Bone marrow (tissue), 2 donors: Measurements from ENCODE around the gene CDC45.

Experiments used
- DNase-seq, 2 donors: peaks; one replicate each; lab custom pipeline; 2025; lab: John Stamatoyannopoulos, UW

Gene CDC45

DNA sequence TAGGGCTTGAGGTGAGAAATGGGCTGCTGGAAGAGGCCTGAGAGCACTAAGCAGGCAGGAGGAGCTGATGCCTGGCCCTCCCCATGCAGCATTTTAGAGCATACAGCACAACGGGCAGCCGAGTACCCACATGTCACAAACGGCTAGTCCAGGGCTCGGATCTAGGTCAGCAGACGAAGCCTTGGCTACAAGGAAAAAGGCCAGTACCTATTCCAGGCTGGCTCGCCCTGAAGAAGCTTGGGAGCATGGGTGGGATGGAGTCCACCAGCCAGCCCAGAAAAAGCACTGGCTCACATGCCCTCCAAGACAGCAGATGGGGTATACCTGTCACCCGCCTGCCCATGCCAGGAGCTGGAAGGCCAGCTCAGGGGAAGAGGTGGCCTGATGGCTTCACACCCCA, 10.3 kb upstream of the CDC45 start:
- no peak for DNase-seq

DNA sequence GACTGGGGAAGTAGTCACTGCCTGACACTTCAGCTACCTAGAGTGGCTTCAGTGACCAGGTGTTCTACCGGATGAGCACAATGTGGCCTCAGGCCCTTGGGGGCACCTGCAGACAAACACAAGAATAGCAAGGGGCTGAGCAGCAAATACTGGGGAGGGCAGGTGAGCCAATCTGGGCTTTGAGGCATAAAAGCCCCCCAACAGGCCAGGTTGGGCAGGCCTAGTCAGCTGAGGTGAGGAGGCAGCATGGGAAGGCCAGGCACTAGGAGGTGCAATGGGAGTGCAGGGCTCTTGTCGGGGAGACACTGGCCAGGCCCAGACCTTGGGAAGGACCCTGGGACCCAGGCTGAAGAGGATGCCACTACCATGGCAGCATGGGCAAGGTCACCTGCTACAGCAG, 9.7 kb upstream of the CDC45 start:
- no peak for DNase-seq

DNA sequence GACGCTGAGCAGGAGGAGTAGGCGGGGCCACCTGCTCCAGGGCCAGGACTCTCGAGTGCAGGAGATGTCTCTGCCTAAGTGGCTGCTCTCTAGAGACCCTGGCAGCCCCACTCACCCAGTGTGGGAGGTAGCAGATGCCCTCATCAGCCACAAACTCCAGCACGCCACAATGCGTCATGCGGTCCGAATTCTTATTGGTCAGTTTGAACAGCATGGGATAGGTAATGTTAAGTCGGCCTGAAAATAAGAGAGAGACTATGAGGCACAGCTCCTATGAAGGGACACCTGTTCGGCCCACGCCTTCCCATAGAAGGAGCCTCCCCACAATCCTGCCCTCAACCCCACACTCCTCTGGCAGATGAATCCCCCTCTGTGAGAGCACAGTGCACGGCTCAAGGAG, 8.1 kb upstream of the CDC45 start:
- no peak for DNase-seq

DNA sequence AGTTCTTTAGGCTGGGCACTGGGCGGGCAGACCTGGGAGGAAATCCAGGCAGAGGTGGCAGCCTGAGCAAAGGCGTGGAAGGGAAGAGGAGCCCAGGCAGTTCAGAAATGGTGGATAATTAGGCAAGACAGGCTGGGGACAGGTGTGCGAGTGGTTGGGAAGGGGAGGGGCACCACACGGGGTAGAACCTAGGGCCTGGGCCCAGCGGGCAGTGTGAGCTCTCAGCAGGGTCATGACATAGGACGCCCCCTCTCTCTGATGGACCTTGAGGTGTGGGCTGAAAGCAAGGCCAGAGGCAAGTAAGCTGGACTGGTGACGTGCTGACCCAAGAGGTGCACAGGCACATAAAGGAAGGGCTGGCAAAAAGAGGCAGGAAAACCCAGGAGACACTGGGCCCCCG, 7.5 kb upstream of the CDC45 start:
- DNase-seq = no peak

DNA sequence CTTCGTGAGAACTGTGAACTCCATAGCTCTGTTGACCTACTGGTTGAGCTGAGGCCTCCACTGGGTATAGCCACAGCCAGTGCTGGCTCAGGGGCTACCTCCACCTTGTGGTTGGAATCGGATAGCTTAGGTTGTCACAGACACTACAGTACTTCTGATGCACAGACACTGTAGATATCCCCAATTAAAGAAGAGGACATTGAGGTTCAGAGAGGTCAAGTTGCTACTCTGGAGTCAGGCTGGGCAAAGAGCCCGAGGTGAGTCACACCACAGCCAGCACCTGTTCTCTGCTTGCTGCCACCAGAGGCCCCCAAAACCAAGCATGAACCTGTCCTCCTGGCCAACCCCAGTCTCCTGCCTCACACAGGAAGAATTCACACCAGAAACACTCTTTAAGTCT, 6.1 kb upstream of the CDC45 start:
- no peak for DNase-seq

DNA sequence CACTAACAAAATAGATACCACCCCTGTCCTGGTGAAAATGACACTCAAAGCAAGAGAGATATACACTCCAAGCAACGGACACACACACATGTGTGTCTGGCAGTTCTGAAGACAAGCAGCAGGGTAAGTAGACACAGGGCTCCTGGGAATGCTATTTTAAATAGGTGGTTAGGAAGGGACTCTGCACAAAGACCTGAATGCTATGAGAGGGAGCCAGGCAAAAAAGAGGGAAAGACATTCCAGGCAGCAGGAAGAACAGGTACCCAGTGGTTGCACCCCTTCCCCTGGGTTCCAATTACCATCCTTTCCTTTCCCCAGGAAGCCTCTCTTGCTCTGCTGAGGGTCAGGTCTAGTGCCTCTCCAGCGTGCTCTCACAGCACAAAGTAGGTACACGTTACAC, 3.7 kb upstream of the CDC45 start:
- no peak for DNase-seq

DNA sequence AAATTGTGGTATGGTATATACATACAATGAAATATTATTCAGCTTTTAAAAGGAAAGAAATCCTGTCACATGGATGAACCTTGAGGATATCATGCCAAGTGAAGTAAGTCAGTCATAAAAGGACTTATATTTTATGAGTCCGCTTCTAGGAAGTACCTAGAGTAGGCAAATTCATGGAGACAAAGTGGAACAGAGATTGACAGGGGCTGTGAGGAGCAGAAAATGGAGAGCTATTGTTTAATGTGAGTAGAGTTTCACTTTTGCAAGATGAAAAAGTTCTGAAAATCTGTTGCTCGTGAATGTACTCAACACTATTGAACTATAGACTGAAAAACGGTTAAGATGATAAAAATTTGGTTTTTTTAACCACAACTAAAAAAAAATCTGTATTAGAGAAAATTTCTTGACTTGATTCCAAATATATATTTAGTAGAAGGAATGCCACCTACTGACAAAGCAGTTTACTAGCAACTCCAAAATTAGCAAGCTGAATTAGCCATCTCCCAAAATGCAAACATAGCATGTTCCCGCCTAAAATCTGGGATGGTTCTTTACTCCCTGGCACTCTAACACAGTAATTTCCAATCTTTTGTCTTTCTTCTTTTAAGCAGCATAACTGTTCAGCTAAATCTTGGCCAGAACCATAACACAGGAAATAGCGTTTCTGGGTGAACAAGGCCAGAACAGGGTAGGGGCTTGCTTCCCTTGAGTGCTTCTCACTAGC, 2.2 kb upstream of the CDC45 start:
- DNase-seq = peak in 1 of 2 donors; percentile 7

DNA sequence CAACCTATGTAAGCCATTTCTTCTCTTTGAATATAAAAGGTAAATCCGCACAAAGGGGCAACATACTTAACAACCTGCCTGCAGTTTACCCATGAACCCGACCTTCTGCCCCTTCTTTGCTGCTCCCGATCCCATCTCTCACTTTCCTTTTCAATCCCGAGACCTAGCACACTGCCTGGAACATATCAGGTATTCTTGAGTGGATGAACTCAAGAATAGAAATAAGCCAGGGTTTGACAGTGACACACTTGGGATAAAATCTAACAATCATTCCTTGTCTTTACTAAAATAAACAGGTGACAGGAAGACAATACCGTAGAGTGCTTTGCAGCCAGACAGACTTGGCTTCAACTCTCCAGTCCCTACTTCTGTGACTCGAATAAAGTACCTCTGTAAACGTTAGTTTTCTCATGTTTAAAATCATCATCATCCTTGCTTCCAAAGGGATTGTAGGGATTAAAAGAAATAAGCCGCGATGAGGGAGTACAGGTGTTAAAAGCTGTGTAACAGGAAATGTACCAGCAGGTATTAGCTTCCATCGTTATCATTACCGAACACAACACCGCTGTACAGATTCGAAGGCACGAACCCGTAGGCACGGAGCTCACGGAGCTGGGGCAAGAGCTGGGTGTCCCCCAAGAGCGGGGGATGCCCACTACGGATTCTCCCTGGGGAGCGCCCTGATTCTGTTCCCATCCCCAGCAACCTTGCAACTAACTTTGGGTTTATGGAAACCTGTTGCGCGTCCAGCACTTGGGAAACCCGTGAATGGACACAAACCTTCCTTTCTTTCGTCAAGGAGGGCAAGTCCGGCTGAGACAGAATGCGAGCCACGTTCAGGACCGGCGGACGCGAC, 1.4 kb upstream of the CDC45 start:
- DNase-seq = no peak

DNA sequence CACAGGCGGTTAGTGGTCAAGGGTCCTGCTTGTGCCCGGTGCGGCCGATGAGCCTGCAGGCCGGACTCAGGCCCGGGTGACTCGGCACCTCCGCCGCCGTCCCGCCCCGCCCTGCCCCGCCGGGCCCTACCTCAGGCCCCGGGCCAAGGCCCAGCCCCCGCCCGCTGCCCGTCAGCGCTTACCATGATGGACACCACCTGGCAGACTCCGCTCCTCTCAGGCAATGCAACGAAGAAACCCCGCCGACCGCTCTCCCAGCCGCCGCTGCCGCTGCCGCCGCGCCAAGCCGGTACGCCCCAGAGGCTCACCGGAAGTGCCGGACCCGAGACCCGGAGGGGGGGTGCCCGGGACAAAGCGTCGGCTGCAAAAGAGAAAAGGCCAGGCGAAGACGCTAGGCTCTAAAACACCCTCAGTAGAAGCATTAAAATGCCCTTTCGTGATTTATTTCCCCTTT, 792 bp upstream of the CDC45 start, which contains the start of gene UFD1:
UFD1 (minus strand) TSS at position 293 of the 454 bp plus-strand sequence; CDS start at position 185, 108 bp downstream.
- DNase-seq = peak in 1 of 2 donors; percentile 85

DNA sequence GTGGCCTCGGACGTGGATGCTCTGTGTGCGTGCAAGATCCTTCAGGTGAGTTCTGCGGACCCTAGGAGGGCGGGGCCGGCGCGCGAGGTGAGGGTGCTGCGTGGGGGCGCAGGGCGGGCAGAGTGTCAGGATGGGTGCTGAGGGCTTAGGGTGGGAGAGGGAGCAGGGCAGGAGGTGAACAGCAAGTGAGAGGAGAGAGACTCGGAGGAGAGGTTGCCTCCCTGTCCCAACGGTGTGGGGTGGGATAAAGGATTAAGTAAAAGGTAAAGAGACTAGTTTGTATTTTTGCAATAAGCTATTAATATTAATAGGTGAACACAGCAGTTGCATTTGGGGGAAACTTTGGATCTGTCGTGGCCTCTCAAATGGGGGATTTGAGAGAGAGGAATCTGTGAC, 451 bp downstream of the CDC45 start:
- DNase-seq = no peak

DNA sequence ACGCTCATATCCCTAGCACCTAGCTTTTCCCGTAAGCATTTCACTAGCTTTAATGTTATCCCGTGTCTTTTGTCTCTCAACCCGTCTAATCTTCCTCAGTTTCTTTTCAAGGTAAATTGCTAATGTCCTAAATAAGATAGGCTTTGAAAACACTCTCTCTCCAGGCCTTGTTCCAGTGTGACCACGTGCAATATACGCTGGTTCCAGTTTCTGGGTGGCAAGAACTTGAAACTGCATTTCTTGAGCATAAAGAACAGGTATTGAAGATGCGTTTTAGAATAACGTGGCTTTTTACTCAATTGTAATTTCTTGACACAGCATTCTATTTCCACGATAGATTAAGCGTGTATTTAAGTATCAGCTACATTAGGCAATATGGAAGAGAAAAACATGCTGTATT, 1.1 kb downstream of the CDC45 start:
- DNase-seq = no peak

DNA sequence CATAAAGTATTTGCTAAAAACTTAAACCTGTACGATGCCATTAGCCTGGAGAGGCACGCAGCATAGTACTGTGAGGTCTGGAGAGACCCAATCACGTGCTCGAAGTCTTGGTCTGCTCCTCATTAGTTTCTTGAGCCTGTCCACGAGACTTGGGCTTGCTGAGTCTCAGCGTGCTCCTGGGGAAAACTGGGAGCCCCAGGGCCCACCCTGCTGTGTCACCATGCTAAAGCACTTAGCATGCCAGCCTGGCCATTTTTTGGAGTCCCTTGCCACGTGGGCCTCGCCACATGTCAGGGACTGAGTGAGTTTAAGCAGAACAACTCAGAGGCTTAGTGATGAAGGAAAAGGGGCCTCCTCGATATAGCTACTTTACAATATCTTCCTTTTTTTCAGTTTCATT, 2.6 kb downstream of the CDC45 start:
- DNase-seq = no peak

DNA sequence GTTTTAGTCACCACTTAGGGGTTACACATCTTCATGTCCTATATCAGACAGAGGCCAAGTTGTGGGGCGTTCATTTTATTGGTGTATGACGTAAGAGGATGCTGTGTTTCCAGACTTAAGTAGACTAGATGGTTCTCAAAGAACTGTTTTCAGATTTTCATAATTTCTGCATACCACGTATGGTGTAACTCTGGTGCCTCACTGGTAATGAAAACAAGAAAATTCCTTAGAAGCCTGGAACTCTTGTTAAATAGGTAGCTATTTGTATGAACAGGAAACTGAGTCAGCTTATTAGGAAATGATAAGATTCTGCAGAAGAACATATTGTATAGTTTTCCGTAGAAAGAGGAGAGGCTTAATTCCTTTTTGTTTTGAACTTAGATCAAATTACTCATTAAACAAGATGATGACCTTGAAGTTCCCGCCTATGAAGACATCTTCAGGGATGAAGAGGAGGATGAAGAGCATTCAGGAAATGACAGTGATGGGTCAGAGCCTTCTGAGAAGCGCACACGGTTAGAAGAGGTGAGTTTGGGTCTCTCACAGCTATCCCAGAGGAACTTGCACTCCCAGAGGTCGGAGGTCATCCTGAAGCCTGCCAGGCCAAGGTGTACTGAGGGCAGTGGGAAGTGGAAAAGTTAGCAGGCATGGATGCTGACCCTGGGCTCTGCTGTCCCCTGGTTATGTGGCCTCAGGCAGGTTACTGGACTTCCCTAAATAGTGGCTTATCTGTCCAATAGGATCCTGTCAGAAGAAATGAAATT, 3.9 kb downstream of the CDC45 start:
- no peak for DNase-seq

DNA sequence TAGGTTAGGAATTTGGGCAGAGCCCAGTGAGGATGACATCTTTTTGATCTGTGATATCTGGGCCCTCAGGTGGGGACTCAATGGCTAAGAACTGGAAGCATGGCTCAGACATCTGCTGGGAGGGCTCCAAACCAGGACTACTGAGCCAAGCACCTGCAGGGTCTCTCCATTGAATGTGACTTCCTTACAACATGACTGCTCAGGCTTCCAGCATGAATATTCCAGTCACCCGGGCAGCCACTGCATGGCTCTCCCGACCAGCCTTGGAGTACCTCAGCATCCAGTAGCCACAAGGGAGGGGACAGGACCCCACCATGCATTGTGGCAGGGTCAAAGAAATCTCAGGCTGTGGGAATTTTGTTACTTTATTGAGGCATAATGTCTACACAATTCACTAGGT, 8.6 kb downstream of the CDC45 start:
- DNase-seq = no peak

DNA sequence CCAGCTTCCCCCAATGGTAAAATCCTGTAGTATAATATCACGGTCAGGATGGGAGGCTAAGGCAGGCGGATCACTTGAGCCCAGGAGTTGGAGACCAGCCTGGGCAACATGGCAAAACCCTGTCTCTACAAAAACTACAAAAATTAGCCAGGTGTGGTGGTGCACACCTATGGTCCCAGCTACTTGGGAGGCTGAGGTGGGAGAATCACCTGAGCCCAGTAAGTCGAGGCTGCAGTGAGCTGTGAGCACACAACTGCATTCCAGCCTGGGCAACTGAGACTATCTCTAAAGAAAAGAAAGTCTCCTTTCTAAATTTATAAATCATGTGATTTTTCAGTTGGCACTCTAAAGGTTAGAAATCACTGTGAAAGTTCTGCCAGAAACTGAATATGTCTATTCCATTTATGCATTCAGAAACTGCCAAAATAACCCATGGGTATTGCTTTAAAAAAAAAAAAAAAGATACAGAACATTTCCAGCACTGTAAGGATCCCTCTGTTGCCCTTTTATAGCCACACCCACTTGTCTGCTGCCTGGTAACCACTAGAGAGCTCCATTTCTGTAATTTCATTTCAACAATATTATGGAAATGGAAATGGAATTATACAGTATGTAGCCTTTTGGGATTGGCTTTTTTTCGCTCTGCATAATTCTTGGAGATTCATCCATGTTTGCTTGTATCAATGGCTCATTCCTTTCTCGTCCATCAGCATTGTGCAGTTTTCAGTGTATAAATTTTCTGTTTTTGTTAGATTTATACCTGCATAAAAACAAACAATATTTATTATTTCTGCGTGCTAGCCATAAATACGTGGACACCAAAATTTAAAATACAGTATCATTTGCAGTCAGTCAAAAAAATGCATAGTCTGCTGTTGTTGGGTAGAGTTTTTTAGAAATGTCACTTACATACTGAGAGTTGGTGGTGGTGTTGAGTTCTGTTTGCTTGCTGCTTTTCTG, 9.4 kb downstream of the CDC45 start:
- no peak for DNase-seq

DNA sequence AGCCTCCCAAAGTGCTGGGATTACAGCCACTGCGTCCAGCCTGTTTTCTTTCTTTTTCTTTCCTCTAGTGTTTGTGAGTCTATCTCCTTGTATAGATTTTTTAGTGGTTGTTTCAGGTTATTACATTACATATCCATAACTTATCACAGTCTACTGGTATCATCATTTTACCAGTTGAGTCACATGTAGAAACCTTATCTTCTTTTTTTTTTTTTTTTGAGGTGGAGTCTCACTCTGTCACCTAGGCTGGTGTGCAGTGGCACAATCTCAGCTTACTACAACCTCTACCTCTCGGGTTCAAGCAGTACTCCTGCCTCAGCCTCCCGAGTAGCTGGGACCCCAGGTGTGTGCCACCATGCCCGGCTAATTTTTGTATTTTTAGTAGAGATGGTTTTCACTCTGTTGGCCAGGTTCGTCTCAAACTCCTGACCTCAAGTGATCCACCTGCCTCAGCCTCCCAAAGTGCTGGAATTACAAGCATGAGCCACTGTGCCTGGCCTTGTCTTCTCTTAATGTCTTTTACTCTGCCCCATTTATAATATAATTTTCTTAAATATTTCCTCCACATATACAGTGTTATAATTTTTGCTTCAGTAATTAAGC, 11.0 kb downstream of the CDC45 start:
- DNase-seq = no peak

DNA sequence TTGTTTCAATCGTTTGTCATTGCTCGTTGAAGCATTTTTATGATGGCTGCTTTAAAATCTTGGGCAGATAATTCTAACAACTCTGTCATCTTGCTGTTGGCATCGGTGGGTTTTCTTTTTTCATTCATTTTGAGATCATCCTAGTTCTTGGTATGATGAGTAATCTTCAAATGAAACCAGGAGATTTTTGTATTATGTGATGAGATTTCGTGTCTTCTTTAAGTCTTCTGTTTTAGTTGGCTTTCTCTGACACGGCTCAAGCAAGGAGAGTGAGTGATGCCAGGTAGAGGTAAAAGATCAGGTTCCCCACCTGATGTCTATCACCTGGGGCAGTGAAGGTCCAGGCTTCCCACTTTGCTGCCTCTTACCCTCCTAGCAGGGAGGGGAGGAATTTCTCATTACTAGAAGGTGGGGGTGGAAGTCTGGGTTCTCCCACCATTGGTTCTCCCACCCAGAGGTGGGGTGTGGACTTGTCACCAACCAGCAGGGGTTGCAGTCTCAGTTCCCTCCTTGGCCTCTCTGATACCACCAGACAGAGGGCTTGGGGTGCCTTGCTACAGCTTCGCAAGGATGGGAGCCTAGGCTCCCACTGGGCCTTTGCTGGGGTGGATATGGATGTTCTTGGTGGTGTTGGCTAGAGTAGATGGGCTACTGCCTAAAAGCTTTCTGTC, 12.9 kb downstream of the CDC45 start:
- no peak for DNase-seq

DNA sequence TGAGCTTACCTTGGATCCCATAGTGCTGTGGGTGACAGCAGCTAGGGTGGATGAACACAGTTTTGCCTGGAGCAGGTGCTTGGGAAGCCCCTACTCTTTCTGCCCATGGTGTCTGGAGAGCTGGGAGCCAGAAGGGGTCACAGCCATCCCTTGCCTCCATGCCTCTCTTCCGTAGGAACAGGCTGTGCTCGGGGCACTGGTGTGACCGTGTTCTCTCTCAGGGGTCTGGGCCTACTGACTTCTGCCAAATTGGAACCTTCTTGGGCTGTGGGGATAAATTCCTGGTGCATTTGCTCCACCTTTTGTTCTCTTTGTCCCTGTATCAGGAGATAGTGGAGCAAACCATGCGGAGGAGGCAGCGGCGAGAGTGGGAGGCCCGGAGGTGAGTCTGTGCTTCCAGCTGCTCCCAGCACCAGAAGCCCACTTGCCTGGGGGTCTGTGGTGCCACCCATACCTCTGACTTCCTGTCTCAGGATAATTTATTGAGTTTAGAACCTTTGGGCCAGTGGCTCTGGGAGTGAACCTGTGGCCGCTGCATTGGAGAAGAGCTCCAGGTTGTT, 14.4 kb downstream of the CDC45 start:
- DNase-seq = no peak

DNA sequence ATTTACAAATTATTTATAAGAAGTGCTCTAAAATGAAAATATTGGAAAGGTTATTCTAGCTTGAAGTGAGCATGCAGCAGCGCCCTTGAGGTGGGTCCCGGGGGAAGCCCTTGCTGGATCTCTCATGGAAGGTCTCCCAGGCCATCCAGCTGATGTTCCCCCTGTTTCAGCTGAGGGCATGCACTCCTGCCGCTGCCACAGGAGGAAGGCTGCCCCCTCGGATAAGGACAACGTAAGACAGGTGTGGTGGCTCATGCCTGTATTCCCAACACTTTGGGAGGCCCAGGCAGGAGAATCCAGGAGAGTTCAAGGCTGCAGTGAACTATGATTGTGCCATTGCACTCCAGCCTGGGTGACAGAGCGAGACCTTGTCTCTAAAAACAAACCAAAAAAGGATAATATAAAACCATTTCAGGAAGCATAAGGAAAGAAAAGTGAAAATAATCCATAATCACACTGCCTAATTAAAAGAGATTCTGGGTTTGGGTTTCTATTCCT, 15.0 kb downstream of the CDC45 start:
- no peak for DNase-seq
